Activated effector memory CD4-positive, alpha-beta T cell treated with Interleukin-2 at 50 U/mL for 16 hours (primary cell): ENCODE measurements around the gene FOXI3.

ENCODE experiments used
- DNase-seq: peaks from one replicate; pipeline ENCODE4 v3.0.0-alpha.2; 2020

The FOXI3 gene

DNA sequence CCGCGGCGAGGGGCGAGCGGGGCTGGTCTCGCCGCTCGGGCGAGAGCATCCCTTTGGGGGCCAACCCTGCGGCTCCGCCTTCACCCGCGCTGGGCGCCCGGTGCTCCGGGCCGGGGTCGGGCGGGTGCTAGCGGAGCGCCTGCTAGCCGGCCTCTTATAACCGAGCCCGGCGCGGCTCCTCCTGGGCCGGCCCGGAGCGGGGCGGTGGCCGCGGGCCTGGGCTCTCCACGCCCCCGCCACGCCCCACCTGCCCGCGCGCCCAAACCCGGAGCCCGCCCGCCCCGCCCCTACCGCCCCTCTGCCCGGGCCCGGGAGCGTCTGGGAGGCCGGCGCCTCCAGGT, at the start of gene FOXI3:
Gene FOXI3, minus strand, starts transcription at position 129 of the 341 bp plus-strand sequence. CDS start 158 bp downstream, outside the sequence.
- no peak for DNase-seq

DNA sequence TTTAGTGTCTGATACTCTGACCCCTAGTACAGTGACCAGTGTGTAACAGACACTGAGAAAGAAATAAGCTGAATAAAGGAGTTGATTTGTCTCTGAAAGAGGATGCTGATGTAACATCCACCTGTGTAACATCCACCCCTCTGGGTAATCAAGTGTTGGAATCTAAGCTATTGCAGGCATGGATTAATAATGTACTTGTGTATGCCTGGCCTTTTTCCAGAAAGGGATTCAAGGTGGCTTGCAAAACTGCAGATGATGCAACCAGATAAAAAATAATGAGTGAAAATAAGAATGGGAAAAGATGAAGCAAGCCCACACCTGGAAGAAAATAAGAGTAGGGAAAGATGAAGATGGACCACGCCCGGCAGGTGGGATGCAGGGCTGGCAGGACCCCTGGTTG, 48.2 kb upstream of the FOXI3 start:
- no peak for DNase-seq

DNA sequence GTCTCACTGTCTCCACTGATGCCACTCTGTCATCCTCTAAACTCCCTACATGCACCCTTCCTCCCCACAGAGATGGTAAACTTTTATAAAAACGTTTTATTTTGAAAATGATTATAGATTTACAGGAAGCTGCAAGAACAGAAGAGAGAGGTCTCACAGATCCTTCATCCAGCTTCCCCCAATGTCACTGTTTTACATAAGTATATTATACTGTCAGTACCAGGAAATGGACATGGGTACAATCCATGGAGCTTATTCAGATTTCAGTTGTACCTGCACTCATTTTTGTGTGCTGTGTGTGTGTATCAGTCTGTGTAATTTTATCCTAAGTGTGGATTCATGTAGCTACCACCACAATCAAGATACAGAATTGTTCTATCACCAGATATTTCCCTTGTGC, 46.7 kb upstream of the FOXI3 start:
- no peak for DNase-seq

DNA sequence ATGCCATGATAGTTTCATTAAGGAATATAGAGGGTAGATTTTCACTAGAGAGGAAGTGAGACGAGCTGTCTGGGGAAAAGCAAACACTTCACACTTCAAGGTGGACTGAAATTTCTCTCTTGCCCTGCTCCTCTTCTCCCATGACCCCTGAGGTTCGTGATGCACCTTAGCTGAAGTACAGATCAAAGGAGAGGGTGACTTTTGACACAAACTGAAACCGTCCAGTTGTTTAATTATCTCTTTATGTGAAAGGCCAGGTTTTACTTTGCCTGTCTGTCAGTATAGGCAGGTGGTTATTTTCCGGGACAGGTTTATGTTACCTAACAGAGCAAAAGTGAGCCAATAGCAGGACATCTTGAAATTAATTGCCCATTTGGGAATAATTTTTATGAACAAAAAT, 41.0 kb upstream of the FOXI3 start:
- DNase-seq, result no peak

DNA sequence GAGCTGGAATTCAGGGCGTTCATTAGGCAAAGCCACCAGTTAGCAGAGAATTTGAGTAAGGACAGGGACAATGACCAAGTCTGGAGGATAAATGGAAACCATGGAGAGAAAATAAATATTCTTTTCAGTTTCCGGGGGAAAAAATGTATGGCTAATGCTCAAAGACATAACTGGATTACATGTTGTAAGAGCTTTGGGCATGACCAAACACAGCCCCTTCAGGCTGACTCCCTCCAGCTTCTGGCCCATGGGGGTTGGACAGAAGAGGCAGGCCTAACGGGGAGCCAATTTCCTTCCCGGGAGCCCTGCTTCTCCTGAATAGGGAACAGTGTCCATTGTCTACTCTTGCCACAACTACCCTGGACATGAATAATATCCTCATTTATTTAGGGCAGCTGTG, 39.5 kb upstream of the FOXI3 start:
- DNase-seq, result no peak

DNA sequence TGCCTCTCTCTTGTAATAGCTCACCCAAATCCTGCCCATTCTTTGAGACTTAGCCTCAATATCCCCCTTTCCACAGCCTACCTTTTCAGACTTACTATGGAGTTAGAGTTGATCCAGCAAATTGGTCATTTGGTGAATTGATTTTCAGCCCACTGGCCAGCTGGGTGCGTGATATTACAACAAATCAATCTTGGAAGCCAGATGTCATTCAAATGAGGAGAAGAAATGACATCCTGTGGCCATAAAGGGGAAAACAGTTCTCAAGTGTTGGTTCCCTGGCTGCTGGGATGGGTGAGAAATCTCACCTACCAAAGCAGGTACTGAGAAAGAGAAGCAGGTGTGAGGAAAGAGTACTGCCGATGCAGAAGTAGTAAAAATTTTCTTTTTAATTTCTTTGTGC, 36.7 kb upstream of the FOXI3 start:
- no peak for DNase-seq

DNA sequence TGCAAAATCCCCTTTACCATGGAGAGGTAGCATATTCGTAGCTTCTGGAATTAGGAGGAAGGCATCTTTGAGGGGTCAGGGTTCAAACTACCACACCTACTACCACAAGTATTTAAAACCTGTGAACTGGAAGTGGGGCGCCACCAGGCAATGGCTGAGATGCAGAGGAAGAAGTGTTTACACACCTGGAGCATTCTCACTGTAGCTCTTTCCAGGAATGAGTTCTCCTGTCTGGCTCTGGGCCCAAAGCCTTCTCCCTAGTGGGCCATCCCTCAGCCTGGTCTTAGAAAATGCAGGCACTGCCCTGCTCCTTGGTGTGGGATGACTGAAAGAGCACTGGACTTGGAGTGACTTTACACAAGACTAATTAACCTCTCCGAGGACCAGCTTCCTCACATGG, 30.7 kb upstream of the FOXI3 start:
- no peak for DNase-seq

DNA sequence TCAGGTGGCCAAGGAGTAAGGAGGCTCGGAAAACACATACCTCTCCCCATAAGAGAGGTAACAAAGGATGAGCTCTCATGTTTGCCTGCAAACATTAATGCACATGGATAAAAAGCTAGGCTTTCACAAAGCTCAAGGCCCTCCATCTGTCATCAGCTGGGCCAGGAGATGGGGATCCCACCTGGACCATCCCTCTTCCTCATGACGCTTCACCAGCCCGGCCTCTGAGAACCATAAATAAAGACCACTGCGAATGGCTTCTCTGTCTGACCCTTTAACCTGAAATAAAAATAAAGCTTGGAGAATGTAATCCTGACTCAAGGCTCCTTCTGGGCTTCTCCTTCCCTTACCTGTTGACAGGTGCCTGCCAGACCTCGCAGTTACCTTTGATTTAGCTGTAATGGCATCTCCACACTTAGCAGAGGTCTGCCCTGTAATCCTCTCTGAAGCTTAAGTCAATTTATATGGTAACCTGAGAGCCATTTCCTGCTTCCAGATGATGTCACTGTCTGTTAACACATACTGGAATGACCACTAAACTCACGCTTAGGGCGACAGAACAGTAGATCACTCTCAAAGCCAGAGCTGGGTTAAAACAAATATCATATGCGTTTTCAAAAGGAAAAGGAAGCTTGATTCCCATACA, 29.3 kb upstream of the FOXI3 start:
- DNase-seq, result no peak

DNA sequence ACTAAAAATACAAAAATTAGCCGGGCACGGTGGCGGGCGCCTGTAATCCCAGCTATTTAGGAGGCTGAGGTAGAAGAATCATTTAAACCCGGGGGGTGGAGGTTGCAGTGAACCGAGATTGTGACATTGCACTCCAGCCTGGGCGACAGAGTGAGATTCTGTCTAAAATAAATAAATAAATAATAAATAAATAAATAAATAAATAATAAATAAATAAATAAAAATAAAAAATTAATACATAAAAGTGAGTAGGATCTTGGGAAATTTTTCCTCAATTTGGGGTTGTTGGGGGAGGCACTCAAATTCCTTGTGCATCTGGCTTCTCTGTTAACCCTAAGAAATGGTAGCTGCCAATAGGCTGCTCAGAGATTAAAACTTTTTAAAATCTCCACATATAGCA, 20.3 kb upstream of the FOXI3 start:
- DNase-seq, result no peak

DNA sequence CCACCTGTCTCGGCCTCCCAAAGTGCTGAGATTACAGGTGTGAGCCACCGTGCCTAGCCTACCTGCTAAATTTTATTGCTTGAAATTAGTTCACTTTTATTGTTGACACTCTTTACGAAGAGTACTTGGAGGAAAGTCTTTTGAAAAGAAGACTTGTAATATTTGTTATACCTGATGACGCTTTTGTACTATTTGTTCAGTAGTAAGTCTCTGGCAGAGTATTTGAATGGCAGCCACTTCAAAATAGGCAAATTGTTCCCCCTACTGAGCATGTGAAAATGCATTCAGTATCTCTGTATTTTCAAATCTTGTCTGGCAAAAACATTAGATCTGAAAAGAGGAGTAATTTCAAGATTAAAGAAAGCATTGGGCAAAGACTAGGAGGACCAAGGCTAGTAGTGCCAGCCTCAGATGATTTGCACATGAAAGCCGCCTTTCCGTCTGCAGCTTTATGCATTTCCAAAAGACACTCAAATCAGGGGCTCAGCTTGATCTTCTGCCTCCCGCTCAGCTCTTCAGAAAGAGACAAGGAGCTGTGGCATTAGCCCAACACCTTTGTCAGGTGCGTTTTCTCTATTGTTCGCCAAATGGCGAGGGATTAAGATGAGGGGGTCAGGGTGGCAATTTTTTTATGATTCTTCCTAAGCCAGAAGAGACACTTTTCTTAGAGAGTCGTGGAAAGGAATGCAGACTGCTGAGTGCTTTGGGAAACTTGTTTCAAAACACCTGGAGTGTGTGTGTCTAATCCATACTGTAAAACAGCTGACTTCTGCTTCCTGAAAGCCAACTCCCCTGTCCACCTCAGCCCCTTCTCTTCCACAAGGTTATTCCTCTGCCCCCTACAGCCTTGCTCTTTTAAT, 18.8 kb upstream of the FOXI3 start:
- DNase-seq, result no peak

DNA sequence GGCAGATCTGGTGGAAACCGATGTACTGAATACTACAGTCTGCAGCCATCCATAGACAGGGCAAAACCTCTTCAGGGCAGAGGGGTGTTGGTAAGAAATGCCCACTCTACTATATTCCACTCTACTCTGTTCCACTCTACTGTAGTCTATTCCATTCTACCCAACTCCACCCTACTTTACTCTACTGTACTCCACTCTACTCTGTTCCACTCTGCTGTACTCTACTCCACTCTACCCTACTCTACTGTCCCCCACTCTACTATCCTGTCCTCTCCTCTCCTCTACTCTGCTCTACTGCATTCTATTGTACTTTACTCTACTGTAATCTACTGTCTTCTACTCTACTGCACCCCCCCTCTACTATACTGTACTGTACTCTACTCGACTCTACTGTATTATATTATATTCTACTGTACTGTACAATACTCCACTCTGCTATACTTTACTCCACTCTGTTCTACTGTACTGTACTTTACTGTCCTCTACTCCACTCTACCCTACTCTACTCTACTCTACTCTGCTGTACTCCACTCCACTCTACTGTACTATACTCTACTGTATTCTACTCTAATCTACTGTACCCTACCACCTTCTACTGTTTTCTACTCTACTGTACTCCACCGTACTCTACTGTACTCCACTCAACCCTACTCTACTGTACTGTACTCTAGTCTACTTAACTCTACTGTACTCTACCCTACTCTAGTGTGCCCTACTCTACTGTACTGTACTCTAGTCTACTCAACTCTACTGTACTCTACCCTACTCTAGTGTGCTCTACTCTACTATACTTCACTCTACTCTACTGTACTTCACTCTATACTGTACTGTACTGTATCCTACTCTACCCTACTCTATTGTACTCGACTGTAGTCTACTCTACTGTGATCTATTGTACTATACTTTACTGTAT, 17.0 kb upstream of the FOXI3 start:
- DNase-seq, result no peak

DNA sequence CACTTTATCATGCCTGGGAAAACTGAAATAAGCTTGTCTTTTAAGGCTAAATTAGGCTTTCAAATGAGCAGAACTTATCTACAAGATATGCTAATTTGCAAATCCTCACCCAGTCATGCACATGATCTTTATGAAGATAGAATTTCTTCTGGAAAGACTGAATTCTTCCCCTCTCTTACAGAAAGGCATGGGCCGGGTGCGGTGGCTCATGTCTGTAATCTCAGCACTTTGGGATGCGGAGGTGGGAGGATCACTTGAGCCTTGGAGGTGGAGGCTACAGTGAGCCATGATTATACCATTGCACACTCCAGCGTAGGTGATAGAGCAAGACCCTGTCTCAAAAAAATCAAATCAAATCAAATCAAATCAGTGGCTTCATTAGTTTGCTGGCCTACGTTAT, 11.7 kb upstream of the FOXI3 start:
- no peak for DNase-seq

DNA sequence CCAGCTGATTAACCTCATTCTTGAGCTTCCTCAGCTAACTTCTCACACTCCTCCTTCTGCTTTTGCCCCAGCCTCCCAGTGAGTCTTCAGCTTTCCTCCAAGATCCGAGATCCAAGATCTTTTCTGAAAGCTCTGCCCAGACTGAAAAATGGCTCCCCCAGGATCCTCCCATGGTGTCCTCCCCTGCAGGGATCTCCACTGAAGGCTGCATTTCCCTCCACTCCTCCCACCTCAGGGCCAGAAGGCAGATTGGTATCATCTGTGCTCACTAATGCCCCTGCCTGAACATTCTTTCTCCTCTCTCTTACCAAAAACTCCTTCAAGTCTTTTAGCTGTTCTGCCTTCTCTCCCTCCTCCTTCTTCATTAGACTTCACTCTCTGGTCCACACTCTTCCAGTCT, 6.1 kb upstream of the FOXI3 start:
- DNase-seq, result no peak

DNA sequence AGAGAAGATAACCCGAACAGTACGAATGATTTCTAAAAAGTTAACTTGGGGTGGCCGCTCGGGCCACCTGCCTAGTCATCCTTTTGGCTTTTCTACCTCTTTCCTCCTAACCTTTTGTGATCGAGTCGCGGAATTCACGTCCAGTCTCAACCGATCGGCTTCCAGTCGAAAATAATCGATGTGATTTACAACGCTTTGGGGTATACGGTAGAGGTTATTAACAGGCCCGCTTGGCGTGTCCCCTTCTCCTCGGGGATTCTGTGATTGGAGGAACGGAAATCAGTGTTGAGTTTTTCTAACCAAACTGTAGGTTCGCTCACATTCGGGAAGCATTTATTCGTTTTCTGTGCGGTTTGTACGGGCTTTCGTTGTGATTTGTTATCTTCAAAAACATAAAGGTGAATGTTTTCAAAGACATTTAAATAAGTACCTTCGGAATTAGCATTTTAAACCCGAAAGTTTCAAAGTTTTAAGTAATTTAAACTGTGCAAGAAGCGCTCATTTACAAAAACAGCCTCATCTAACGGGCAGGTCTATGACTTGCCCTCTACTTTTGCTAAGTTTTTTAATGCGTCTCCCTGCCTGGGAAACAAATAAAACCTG, 588 bp upstream of the FOXI3 start:
- no peak for DNase-seq

DNA sequence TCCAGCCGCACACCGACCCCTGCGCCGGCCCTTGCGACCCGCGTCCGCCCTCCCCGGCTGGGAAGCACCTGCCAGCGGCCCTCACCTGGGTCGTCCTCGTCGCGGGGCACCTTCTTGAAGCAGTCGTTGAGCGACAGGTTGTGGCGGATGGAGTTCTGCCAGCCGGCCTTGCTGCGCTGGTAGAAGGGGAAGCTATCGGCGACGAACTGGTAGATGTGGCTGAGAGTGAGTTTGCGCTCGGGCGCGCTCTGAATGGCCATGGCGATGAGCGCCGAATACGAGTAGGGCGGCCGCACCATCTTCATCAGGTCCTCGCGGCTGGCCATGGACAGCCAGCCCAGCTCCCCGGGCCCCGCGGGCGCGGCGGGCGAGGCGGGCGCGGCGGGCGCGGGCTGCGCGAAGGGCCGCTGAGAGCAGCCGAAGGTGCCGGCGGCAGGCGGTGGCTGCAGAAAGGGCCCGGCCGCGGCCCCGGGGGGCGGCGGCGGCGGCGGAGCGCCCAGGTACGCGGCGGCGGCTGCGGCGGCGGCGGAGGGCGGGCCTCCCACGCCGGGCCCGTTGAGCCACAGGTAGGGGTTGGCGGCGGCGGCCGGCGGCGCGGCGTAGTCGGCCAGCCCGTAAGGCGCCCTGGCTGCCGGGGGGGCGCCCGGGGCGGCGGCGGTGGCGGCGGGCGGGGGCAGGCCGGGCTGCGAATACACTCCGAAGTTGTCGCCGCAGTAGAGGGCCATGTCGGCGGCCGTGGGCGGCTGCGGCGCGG, 505 bp downstream of the FOXI3 start:
- no peak for DNase-seq

DNA sequence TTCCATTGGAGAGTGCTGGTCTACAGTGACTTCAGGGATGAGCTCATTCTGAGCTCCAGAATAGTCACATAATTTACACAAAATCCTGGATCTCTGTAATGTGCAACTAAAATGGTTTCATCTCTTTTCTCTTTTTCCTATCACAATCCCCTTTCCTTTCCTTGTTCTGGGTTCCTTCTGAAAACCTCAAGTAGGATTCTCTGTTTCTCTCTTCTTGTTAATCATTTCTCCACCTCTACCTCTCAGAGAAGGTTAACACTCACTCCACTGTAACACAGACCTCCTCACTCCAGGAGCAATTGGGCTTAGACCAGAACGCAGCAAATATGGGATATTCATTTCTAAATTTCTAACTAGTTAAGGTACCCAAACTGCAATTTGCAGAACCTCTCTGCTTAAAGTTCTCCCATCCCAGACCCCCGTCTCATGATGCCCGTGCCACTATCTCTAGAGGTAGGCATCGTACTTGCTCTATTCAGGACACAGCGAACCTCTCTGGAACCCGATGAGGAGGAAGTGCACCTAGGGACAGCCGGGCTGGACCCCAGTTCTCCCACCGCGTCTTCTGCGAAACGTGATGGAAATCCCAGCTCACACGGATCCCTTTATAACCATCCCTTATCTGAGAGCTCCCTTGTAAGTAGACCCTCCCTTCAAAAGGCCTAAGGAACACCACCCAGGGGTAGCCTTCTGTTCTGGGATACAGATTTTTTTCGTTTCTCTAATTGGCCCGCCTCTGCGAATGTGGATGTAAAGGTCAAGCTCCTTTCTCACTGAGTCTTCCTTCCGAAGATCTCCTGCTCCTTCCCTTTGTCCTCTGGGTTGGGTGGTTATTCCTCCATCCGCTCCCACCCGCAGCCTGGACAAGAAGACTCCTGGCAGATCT, 1.3 kb downstream of the FOXI3 start:
- DNase-seq, result no peak

DNA sequence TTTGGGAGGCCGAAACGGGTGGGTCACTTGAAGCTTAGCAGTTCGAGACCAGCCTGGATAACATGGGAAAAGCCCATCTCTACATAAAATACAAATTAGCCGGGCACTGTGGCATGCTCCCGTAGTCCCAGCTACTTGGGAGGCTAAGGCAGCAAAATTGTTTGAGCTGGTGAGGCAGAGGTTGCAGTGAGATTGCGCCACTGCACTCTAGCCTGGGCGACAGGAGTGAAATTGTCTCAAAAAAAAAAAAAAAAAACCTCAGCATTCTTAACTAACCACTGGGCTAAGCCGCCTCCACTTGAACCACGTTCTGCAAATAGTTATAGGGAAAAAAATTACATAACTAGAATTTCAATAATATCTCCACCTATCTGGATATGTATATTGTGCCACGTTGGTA, 2.3 kb downstream of the FOXI3 start:
- DNase-seq, result no peak

DNA sequence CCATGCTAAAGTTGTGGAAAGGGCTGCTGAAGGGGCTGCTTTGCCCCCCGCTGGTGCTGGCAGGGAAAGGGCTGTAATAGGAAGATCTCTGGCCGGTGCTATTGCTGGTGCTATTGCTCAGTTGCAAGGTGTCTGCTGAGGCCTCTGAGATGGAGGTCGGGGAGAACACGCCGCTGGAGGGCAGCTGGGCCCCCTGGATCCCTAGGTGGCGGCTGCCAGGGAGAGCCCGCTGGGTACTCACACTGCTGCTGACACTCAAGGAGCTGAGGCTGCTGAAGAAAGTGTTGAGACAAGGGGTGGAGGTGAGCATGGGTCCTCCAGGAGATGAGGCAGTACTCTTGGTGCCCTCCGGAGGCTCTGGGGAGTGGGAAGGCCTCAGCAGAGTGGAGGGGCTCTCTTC, 4.2 kb downstream of the FOXI3 start:
- DNase-seq, result no peak

DNA sequence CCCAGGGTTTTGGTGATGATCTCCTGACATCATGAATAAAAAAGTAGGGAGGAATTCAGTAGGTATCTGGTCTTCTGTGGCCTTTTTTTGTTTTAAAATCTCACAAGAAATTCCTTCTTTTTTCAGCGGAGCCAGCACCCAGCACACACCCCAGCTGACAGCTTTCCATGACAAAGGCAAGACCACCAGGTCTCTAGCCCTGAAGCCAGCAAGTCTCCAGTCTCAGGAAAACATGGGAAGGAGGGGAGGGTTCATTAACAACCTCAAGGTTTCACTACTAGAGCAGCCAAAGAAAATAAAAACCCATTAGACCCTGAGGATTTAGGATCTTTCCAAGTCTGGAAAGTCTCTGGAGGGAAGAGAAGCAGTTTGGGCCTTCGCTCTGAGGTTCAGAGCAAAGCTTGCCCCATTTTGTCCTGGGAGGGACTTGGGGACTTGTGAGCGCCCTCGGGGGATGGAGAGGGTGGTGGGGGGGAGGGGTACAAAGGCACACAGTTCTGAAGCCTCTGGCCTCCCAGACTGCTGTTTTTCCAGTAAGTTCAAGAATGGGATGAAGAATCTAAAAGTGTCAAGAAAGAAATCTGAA, 9.0 kb downstream of the FOXI3 start:
- DNase-seq, result no peak

DNA sequence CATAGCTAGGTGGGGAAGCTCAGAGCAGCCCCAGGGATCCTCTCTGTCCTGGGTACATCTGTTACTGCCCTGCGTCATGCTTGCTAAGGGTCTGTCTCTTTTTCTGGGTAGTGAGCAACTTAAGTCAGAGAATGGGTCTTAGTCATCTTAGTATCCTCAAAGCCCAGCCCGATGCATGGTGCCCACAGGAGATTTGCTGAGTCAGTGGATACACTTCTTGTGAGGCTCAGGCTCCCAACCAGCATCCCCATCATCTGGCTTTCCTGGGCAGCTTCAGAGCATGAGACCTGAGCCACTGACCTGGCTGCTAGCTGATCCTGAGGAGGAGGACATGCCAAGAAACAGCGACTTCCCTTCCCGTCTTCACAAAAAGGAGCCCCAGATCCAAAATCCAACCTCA, 10.0 kb downstream of the FOXI3 start:
- no peak for DNase-seq

DNA sequence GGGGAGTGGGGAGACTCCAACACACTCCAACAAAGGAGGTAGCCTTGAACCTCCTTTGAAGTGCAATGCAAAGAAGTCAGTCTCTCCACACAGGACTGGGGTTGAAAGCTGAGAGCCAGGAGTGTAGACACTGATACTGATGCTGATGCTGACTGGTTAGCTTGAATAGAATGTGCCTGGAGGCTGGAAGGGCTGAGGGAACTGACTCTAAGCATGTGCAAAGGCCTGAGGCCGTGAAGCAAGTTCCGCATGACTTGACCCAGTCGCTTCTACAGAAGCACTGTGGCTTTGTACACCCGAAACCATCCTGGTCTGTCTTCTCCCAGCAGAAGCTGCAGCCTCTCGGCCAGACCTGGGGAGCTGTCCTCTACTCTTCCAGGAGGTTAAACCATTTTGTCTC, 10.4 kb downstream of the FOXI3 start:
- no peak for DNase-seq
